Frontal cortex (tissue), 1 donor: ENCODE data around the gene PDLIM3. TPM values are rescaled to one million over a fixed set of nuclear protein-coding genes. Genes with fewer than 3 reads are reported as not detected.

Experiments used
- total RNA-seq: library from RNA; depleted of rRNA; stranded (reverse); fragments of >200 nt; gene quantifications from one replicate; pipeline ENCODE4 v1.2.3, GENCODE V29; 2014

The PDLIM3 gene
- total RNA-seq, 1 donor from 2014 or later, result 14.3 TPM

Other genes starting within 250 kb of the PDLIM3 start
- 6.1 TPM for gene LRP2BP, start 139.6 kb downstream of the PDLIM3 start, total RNA-seq
- 9.4 TPM for gene ANKRD37, start 138.7 kb downstream of the PDLIM3 start, total RNA-seq
- 42.8 TPM for gene UFSP2, start 109.5 kb downstream of the PDLIM3 start, total RNA-seq
- gene CCDC110, start 63.8 kb downstream of the PDLIM3 start, total RNA-seq, result 0.41 TPM